NCI-H748 (cell line): Measurements from ENCODE around the gene MGST2.
"Not testable (repeated sequence)": the region's sequence is repeated elsewhere in the genome, so short reads cannot be mapped to it uniquely, and the experiment has no call there.

Experiments
- DNase-seq: peaks from one replicate; lab custom pipeline; 2025; ENCODE audit not compliant: unreplicated experiment; lab: John Stamatoyannopoulos, UW

MGST2 gene

GRCh38 chr4:139669335-139669734 is 3.7 kb downstream of the MGST2 start:
- DNase-seq = no peak

DNA sequence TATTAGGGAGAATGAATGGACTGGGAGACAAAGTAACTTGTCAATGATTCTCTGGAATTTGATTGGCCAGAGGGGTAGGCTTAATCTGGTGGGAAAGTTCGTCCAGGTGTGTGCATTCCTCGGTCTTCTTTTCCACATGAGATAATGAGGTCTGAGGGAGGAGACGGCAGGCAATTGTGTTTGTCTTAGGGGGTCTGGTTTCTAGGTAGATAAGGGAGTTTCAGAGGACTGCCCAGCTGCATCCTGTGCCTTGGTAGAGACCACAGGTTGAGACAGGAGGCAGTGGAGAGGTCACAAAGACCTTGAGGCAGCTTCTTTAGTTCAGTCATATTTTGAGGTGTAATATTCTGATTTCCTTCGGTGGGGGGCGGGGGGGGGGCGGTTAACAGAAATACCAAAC is 4.3 kb downstream of the MGST2 start:
- DNase-seq = peak; percentile 6

DNA sequence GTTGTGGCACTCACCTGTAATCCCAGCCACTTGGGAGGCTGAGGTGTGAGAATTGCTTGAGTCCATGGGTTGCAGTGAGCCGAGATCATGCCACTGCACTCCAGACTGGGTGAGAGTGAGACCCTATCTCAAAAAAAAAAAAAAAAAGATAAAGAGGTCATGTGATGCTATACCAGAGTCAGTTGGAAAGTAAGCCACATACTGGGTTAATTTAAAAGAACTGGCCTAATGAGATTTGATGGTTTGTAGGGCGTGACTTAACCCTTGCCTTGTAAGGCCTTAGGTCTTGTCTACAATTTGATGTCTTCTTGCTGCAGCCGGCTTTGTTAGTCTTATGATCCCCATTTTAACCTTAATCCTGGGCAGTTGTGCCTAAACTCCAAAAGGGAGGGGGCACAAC is 5.2 kb downstream of the MGST2 start:
- no peak for DNase-seq

GRCh38 chr4:139672215-139672614 is 6.6 kb downstream of the MGST2 start:
- no peak for DNase-seq

GRCh38 chr4:139672732-139673131 is 7.1 kb downstream of the MGST2 start:
- no peak for DNase-seq

GRCh38 chr4:139674875-139675550 is 9.4 kb downstream of the MGST2 start:
- DNase-seq = no peak

DNA sequence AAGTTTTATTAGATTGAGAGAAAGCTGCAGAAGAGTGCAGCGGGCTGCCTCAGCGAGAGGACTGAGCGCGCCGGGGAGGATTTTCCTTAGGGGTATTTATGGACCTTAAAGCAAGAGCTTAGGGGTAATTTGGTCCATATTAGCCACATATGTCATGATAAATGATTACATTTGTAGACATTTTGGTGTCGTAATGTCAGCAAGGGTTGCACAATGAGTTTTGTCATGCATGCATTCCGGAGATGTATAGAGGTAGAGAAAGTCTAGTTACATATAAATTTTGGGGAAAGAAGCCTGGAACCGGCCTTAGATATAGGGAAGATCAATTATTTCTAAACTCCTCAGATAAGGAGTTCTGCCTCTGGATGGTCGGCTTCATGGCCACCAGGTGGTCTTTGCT is 10.0 kb downstream of the MGST2 start:
- no peak for DNase-seq

DNA sequence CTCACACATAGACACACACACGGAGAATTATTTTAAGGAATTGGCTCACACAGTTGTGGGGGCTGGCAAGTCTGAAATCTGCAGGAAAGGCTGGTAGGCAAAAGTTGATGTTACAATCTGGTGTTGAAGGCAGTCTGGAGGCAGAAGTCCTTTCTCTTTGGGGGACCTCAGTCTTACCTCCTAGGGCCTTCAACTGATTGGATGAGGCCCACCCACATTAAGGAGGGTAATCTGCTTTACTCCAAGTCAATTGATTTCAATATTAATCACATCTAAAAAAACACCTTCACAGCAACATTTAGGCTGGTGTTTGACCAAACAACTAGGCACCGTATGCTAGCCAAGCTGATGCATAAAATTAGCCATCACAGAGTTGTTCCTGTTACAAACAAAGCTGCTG is 10.7 kb downstream of the MGST2 start:
- no peak for DNase-seq

- no peak for DNase-seq
These were observed 11.4 kb downstream of the MGST2 start for GRCh38 chr4:139676913-139677585.

GRCh38 chr4:139682309-139682708 is 16.7 kb downstream of the MGST2 start:
- no peak for DNase-seq

DNA sequence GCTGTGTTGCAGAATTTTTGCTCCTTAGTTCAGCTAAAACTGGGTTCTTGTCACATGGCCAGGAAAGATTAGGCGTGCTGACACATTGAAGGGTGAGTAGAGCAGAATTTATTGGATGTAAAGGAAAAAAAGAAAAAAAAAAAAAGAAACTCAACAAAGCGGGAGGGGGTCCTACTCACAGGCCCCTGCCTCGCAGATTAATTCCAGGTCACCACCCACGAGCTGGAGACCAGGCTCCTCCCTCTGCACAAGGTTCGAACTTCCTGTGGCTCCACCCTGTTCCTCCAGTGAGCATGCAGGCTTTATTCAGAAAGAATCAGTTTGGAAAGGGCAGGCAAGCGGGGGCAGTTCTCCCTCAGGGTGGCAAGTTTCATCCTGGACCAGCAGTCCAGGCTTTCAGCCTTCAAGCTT is 17.1 kb downstream of the MGST2 start:
- DNase-seq = no peak

GRCh38 chr4:139684351-139684750 is 18.7 kb downstream of the MGST2 start:
- DNase-seq = no peak

GRCh38 chr4:139685180-139685579 is 19.6 kb downstream of the MGST2 start:
- DNase-seq = no peak

- DNase-seq = no peak
These were observed 20.5 kb downstream of the MGST2 start for GRCh38 chr4:139686130-139686529.

GRCh38 chr4:139686988-139687387 is 21.4 kb downstream of the MGST2 start:
- DNase-seq = no peak

DNA sequence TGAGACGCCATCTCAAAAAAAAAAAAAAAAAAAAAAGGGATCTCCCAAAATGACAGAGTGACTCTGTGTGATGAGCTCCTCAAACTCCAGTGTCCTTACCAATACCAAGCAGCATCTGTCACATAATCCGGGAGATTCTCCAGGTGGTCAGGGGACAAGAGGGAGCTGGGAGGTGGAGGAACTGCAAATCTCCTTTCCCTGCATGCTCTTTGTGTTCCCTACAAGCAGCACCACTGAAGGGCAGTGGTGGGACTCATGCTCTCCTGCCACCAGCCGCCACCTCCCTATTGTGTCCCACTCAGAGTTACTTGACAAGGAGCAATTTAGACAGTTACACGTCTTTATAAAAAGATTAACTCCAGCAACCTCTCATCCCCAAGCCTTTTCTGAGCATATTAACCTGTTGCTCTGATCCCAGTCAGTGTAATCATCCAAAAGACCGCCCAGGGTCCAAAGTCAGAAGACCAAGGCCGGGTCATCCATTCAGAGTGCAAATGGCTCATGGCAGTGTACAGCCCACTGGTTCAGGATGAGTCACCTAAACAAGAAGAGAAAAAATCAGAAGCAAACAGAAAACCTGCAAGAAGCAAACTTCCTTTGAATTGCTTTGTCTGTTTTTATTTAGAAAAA is 23.6 kb downstream of the MGST2 start:
- DNase-seq = no peak

GRCh38 chr4:139690419-139690818 is 24.8 kb downstream of the MGST2 start:
- DNase-seq = no peak

- DNase-seq = no peak
These were observed 26.8 kb downstream of the MGST2 start for GRCh38 chr4:139692309-139693012.

DNA sequence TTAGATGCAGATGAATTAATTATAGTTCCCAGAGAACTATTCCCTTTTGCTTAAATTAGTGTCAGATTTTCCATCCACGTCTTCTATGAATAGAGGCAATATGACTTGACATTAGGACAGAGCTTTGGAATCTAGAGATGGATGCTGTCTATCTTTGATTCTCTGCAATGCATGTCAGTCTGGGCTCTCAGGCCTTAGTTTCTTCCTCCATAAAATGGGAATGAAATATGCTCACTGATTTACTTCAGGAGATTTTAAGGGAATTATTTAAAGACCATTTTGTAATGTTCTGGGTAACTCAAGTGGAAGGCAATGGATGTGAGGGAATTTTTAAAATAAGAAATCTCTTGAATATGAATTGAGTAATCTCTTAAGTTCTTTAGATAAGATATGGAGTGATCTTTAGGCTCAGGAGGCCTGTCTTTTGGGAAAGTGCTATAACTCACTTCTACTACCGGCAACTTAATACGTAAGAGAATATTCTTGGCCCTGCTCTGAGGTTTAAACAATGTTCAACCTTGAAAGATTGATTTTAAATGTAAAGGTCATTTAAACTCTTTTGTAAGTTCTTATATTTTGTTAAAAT is 29.0 kb downstream of the MGST2 start:
- DNase-seq = no peak

- no peak for DNase-seq
These were observed 30.9 kb downstream of the MGST2 start for GRCh38 chr4:139696491-139696890.

GRCh38 chr4:139698167-139698925 is 32.7 kb downstream of the MGST2 start:
- not testable (repeated sequence) for DNase-seq
